Stomach (tissue), 19 donors: ENCODE results near the gene DRP2. TPM values are rescaled to one million over a fixed set of nuclear protein-coding genes. Genes with fewer than 3 reads are reported as not detected.
"Not testable (repeated sequence)": the region's sequence is repeated elsewhere in the genome, so short reads cannot be mapped to it uniquely, and the experiment has no call there.

Experiments used
- DNase-seq, 2 donors: peaks; one replicate each; pipeline versions ENCODE4 v3.0.0 to v3.0.0-alpha.2; 2013 to 2019
- H3K27ac ChIP-seq, 5 donors: fragments of 200-600 bp in 4 of 5; sonication (generic) in 4 of 5; one replicate each; pipeline ENCODE4 v1.5.1; 2013 to 2019; ENCODE audit warnings: mild to moderate bottlenecking in 1 of 5, moderate library complexity in 1 of 5
- H3K27me3 ChIP-seq, 3 donors: fragments of 200-600 bp; sonication (generic); one replicate each; pipeline ENCODE4 v1.5.1; 2017 to 2019; ENCODE audit warnings: mixed run types in 1 of 3
- H3K36me3 ChIP-seq, 4 donors: fragments of 200-600 bp; sonication (generic); 1 replicate in 3 of 4; 2 replicates in 1 of 4; pipeline ENCODE4 v1.5.1; 2016 to 2019
- H3K4me1 ChIP-seq, 4 donors: fragments of 200-600 bp; sonication (generic); one replicate each; pipeline ENCODE4 v1.5.1; 2016 to 2019
- H3K4me3 ChIP-seq, 4 donors: fragments of 200-600 bp; sonication (generic) in 3 of 4; one replicate each; pipeline ENCODE4 v1.5.1; 2016 to 2019; ENCODE audit warnings: mild to moderate bottlenecking in 1 of 4
- H3K9me3 ChIP-seq, 4 donors: fragments of 200-600 bp; sonication (generic); one replicate each; pipeline ENCODE4 v1.5.1; 2016 to 2019
- CTCF ChIP-seq, 7 experiments: fragments of 450-650 bp in 4 of 7; fragments of 200-600 bp in 3 of 7; sonication (generic) in 3 of 7; IDR thresholded peaks; one replicate each; pipeline ENCODE4 v1.5.1; 2016 to 2019; ENCODE audit warnings: antibody characterized with exemption in 7 of 7, control low read depth in 2 of 7, mild to moderate bottlenecking in 1 of 7
- EP300 ChIP-seq: sonication (generic); formaldehyde crosslinking; IDR thresholded peaks from one replicate; pipeline ENCODE4 v1.6.1; 2017; ENCODE audit warnings: antibody characterized with exemption
- POLR2A ChIP-seq, 4 donors: fragments of 450-650 bp; IDR thresholded peaks; one replicate each; pipeline ENCODE4 v1.6.1; 2016; ENCODE audit warnings: antibody characterized with exemption in 4 of 4, control low read depth in 2 of 4, mild to moderate bottlenecking in 1 of 4, moderate library complexity in 1 of 4
- POLR2AphosphoS5 ChIP-seq, 3 donors: sonication (generic); formaldehyde crosslinking; IDR thresholded peaks; one replicate each; pipeline ENCODE4 v1.6.1; 2016; ENCODE audit warnings: antibody characterized with exemption in 3 of 3
- WGBS, 5 donors: extraction: QIAGEN DNeasy Blood & Tissue Kit in 3 of 5; methylation state at CpG; one replicate each; pipeline versions ENCODE4 v1.1.5 to v1.1.7; 2013 to 2018; 5-methylcytosine and 5-hydroxymethylcytosine counted together
- intact Hi-C: fragments of 100-400 bp; cut with DNase I; formaldehyde crosslinking; loops from one replicate; pipeline ENCODE4 v1.15.1; 2023; ENCODE audit warnings: low total_unique reads
- long read RNA-seq, 10 donors: transcript quantifications; one replicate each; lab custom pipeline, GENCODE V29; 2026
- polyA plus RNA-seq, 3 donors: library from polyadenylated mRNA; stranded (reverse); fragments of 200-250 nt; gene quantifications; one replicate each; pipeline ENCODE4 v1.2.3, GENCODE V29; 2013
- total RNA-seq, 5 donors: library from RNA; depleted of rRNA; stranded (reverse); fragments of >200 nt; gene quantifications; one replicate each; pipeline versions ENCODE4 v1.1.0 to v1.2.3, GENCODE V29; 2014 to 2016
- donor health status: healthy with polysubstance abuse.
- donor health status: Bipolar disorder and iron deficiency.
- donor health status: healthy.

The DRP2 gene, protein sequence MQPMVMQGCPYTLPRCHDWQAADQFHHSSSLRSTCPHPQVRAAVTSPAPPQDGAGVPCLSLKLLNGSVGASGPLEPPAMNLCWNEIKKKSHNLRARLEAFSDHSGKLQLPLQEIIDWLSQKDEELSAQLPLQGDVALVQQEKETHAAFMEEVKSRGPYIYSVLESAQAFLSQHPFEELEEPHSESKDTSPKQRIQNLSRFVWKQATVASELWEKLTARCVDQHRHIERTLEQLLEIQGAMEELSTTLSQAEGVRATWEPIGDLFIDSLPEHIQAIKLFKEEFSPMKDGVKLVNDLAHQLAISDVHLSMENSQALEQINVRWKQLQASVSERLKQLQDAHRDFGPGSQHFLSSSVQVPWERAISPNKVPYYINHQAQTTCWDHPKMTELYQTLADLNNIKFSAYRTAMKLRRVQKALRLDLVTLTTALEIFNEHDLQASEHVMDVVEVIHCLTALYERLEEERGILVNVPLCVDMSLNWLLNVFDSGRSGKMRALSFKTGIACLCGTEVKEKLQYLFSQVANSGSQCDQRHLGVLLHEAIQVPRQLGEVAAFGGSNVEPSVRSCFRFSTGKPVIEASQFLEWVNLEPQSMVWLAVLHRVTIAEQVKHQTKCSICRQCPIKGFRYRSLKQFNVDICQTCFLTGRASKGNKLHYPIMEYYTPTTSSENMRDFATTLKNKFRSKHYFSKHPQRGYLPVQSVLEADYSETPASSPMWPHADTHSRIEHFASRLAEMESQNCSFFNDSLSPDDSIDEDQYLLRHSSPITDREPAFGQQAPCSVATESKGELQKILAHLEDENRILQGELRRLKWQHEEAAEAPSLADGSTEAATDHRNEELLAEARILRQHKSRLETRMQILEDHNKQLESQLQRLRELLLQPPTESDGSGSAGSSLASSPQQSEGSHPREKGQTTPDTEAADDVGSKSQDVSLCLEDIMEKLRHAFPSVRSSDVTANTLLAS
- total RNA-seq (1 to 10 TPM in 2 of 5 donors, not detected in 3; 1.1 to 1.2 TPM), polyA plus RNA-seq (under 1 TPM in 2 of 3 donors, not detected in 1; 0.08 to 0.12 TPM)
- long read RNA-seq, donor 1: 0 reads
- long read RNA-seq, donor 2, partial matches to known transcripts: 6 of 6 reads
- long read RNA-seq, donor 2, other reads (novel, unspliced or antisense): 0 of 6 reads
- long read RNA-seq, donor 3: 0 reads
- long read RNA-seq, donor 4: 0 reads
- long read RNA-seq, donor 5: 0 reads
- long read RNA-seq, donor 6: 0 reads
- long read RNA-seq, donor 7: 0 reads
- long read RNA-seq, donor 8: 0 reads
- long read RNA-seq, donor 9: 0 reads
- long read RNA-seq, donor 10: 0 reads

DNA sequence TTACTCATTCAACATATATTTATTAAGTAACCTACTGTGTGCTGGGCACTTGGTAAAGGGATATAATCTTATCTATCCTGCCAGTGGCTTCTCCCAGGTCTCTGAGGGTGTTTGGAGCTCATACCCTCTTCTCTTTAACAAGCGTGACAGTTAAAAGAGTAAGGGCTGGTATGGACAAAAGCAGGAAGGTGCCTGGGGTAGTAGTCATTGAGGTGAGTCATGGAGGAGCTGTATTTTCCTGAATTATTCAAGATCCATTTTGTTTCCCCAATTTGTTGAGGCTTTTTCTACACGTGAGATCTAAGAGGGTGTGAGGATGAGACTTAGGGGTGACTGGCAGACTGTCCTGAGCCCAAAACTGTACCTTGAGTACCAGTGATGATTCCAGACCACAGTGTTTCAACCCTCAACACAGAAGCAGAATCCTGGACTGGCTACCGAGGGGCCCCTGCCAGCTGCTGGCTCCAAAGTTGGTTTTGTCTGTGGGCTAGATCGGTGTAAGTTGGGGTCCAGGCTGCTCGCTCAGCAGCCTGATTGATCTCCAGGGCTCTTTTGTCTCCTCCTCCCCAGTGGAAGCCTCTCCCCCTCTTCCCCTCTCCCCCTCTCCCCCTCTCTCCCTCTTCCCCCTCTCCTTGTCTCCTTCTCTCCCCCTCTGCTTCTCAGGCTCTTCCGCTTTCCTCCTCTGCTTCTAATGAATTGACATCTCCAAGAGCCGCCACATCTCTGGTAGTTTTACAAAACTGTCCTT lies at the start of gene DRP2:
TSS of gene DRP2 (plus strand) at position 671 of the 748 bp plus-strand sequence. CDS start 11,862 bp downstream, outside the sequence.
- H3K9me3 ChIP-seq: no peaks in the 10 kb centered on the region
- H3K4me1 ChIP-seq: no peaks in the 10 kb centered on the region
- intact Hi-C loops: no loop called here
- no peak for DNase-seq
- no peak within 1 kb of the TSS for H3K4me3 ChIP-seq
- TF ChIP-seq POLR2A (IDR thresholded peaks at IDR 0.05) (no peak), POLR2AphosphoS5 (IDR thresholded peaks at IDR 0.05) (no peak), EP300 (no peak), CTCF (IDR thresholded peaks at IDR 0.05) (no peak)
- H3K27ac ChIP-seq: no peak within 1 kb of the TSS
- peaks cover 0 to 3% (median 0%) of the 10 kb centered on the region in 3 donors for H3K27me3 ChIP-seq
- 63 to 90% (median 73%) methylated on average over 6 to 7 of the region's 7 CpGs for WGBS, 5 donors
- H3K36me3 ChIP-seq: no peaks in the 10 kb centered on the region

- 44 to 67% (median 54%) methylated on average over 4 of the region's 4 CpGs for WGBS, 5 donors
- H3K27me3 ChIP-seq: no peaks in the 10 kb centered on the region
- no peak for DNase-seq
- TF ChIP-seq CTCF (IDR thresholded peaks at IDR 0.05): no peak
- no peak for TF ChIP-seq EP300
- no peak for TF ChIP-seq POLR2A (IDR thresholded peaks at IDR 0.05)
- TF ChIP-seq POLR2AphosphoS5 (IDR thresholded peaks at IDR 0.05): no peak
- no peak overlapping the region for H3K27ac ChIP-seq
- no peaks in the 10 kb centered on the region for H3K36me3 ChIP-seq
- H3K4me1 ChIP-seq: no peaks in the 10 kb centered on the region
- intact Hi-C loops: no loop called here
- peaks cover 0 to 3% (median 0%) of the 10 kb centered on the region in 4 donors for H3K9me3 ChIP-seq
- no peak overlapping the region for H3K4me3 ChIP-seq
Measured at GRCh38 chrX:101171883-101172400, 47.6 kb upstream of the DRP2 start.

DNA sequence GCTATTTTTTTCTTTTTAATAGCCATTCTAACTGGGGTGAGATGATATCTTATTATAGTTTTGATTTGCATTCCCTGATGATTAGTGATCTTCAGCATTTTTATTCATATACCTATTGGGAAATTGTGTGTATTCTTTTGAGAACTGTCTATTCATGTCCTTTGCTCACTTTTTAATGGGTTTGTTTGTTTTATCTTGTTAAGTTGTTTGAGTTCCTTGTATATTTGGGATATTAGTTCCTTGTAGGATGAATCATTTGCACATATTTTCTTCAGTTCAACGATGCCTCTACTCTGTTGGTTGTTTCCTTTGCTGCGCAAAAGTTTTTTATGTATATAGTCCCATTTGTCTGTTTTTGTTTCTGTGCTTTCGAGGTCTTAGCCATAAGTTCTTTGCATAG lies 43.1 kb upstream of the DRP2 start:
- WGBS, 5 donors: 66 to 88% (median 77%) methylated on average over 3 of the region's 3 CpGs
- H3K27ac ChIP-seq: no peak overlapping the region
- no peak for TF ChIP-seq POLR2A (IDR thresholded peaks at IDR 0.05)
- TF ChIP-seq CTCF (IDR thresholded peaks at IDR 0.05): no peak
- TF ChIP-seq POLR2AphosphoS5 (IDR thresholded peaks at IDR 0.05): no peak
- TF ChIP-seq EP300: no peak
- H3K4me1 ChIP-seq: no peaks in the 10 kb centered on the region
- H3K36me3 ChIP-seq: no peaks in the 10 kb centered on the region
- intact Hi-C loops: no loop called here
- H3K9me3 ChIP-seq: peaks cover 0 to 5% (median 0%) of the 10 kb centered on the region in 4 donors
- DNase-seq: no peak
- no peak overlapping the region for H3K4me3 ChIP-seq
- no peaks in the 10 kb centered on the region for H3K27me3 ChIP-seq

GRCh38 chrX:101184876-101185275 lies 34.7 kb upstream of the DRP2 start:
- H3K4me1 ChIP-seq, DNase-seq, H3K36me3 ChIP-seq, H3K27me3 ChIP-seq, H3K27ac ChIP-seq, H3K4me3 ChIP-seq, intact Hi-C loops, H3K9me3 ChIP-seq: not testable (repeated sequence)
- 61 to 73% (median 69%) methylated on average over 2 of the region's 2 CpGs for WGBS, 5 donors

- H3K27ac ChIP-seq, intact Hi-C loops, DNase-seq, H3K4me1 ChIP-seq, H3K27me3 ChIP-seq, H3K4me3 ChIP-seq, H3K36me3 ChIP-seq: not testable (repeated sequence)
- H3K9me3 ChIP-seq: peaks cover 0 to 15% (median 7%) of the 10 kb centered on the region in 4 donors
- 56 to 78% (median 64%) methylated on average over 5 of the region's 5 CpGs for WGBS, 5 donors
Measured at GRCh38 chrX:101187961-101188360, 31.6 kb upstream of the DRP2 start.
